Brain microvascular endothelial cell (primary cell): ENCODE measurements around the gene BCORL1.

Experiments
- DNase-seq: peaks from one replicate; pipeline ENCODE4 v3.0.0-alpha.2; 2020
- H3K27ac ChIP-seq: fragments of 250-450 bp; sonication (Bioruptor Pico); 2 replicates; pipeline ENCODE4 v1.5.1; 2020; ENCODE audit warnings: mild to moderate bottlenecking, moderate library complexity
- H3K27me3 ChIP-seq: fragments of 250-450 bp; sonication (Bioruptor Pico); replicated peaks from 2 replicates; pipeline ENCODE4 v1.5.1; 2020; ENCODE audit warnings: mild to moderate bottlenecking
- H3K36me3 ChIP-seq: fragments of 250-450 bp; sonication (Bioruptor Pico); replicated peaks from 2 replicates; pipeline ENCODE4 v1.5.1; 2020; ENCODE audit warnings: mild to moderate bottlenecking
- H3K4me3 ChIP-seq: 2 replicates; pipeline ENCODE4 v1.5.1; 2011; ENCODE audit warnings: low read depth, mild to moderate bottlenecking, control low read depth, low read length, moderate library complexity
- in situ Hi-C: cut with HindIII; loops from 2 replicates; pipeline ENCODE4 v1.10.0; 2017; ENCODE audit warnings: low sequenced_read_pairs, low pct_ligation_motif_present
- TF ChIP-seq, protein P1 (sequence below): IDR thresholded peaks from 2 replicates; pipeline ENCODE4 v1.5.1; 2011; ENCODE audit warnings: low read depth, mild to moderate bottlenecking, moderate library complexity, low read length, control low read depth, inconsistent platforms; ENCODE audit errors: missing control alignments

Gene BCORL1

GRCh38 chrX:130075777-130076176 lies 93.3 kb downstream of the BCORL1 start:
- Histone ChIP-seq H3K36me3 (peaks cover 6% of the 10 kb centered on the region), H3K4me3 (no peak overlapping the region), H3K27me3 (no peaks in the 10 kb centered on the region), H3K27ac (no peak overlapping the region)
- in situ Hi-C loops, result no loop called here
- no peak for DNase-seq
- TF ChIP-seq, protein P1, sequence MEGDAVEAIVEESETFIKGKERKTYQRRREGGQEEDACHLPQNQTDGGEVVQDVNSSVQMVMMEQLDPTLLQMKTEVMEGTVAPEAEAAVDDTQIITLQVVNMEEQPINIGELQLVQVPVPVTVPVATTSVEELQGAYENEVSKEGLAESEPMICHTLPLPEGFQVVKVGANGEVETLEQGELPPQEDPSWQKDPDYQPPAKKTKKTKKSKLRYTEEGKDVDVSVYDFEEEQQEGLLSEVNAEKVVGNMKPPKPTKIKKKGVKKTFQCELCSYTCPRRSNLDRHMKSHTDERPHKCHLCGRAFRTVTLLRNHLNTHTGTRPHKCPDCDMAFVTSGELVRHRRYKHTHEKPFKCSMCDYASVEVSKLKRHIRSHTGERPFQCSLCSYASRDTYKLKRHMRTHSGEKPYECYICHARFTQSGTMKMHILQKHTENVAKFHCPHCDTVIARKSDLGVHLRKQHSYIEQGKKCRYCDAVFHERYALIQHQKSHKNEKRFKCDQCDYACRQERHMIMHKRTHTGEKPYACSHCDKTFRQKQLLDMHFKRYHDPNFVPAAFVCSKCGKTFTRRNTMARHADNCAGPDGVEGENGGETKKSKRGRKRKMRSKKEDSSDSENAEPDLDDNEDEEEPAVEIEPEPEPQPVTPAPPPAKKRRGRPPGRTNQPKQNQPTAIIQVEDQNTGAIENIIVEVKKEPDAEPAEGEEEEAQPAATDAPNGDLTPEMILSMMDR, result no peak

DNA sequence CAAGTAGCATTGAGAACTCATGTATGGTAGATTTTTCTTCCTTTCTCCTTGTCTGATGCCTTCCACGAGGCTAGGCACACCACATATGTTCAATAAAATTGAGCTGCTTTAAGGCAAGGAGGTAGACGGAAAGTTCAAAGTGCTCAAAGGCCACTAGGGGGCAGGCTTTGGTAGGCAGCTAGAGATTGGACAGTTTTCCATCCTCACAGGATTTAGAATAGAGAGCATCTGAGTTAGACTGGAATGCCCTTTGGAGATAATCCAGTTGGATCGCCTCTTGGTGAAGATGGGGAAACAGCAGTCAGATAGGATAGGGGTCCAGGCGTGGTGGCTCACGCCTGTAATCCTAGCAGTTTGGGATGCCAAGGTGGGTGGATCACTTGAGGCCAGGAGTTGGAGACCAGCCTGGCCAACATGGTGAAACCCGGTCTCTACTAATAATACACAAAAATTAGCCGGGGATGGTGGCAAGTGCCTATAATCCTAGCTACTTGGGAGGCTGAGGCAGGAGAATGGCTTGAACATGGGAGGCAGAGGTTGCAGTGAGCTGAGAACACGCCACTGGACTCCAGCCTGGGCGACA lies 97.5 kb downstream of the BCORL1 start:
- H3K36me3 ChIP-seq, result no peaks in the 10 kb centered on the region
- no peak overlapping the region for H3K4me3 ChIP-seq
- peak; percentile 45 for DNase-seq
- H3K27ac ChIP-seq, result no peak overlapping the region
- no peaks in the 10 kb centered on the region for H3K27me3 ChIP-seq
- in situ Hi-C loops, result no loop called here
- TF ChIP-seq, protein P1, result peak; percentile 79

DNA sequence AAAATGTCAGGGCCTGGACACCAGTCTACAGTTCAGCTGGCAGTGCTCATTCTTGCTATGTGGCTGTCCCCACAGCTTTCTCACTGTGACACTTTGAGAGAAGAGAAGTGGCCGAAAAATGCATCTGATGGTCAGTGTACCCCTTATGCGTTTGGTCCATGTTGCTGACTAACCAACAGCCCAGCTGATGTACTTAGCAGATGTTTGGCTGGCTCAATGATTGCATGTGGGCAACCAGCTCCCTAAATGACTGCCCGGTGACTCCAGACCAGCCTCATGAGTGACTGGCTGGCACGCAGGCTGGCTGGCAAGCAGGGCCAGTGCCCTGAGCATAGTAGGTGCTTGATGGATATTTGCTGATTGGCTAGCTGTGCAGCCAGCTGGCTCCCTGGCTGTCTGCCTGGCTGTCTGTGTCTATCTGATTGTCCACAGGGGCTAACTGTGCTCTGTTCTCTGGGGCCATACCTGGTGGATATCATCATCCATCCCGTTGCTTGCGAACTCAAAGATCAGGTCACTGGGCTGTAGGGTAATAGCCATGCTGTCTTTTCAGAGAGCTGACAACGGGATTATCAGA lies 98.4 kb downstream of the BCORL1 start:
- in situ Hi-C loops, result no loop called here
- H3K27me3 ChIP-seq, result no peaks in the 10 kb centered on the region
- DNase-seq, result no peak
- no peak overlapping the region for H3K27ac ChIP-seq
- TF ChIP-seq, protein P1, result no peak
- no peak overlapping the region for H3K4me3 ChIP-seq
- H3K36me3 ChIP-seq, result no peaks in the 10 kb centered on the region

DNA sequence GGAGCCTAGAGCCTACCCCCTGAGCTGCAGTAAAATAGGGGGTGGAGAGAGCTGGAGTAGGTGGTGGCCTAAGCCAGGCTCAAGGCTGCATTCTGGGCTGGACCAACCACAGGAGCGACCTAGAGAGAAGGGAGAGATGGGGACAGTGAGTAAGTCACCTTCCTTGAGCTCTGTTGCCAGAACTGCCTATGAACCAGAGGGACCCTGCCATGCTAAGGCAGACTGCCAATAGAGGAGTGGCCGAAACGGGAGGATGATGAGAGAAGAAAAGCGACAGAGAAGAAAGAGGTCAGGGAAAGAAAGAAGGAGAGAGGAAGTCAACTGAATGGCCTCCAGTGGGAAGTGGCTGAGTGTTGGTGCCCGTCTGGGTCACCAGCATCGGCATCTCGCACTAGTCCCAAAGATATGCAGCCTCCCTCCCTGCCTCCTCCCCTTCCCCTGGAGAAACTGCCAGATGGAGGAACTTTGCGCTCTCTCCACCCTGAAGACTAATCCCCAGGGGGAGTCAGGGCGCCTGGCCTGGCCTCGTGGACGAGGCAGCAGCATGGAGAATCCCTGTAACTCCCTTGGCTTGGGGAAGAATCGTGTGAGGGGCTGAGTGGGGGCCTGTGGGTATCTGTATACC lies 99.1 kb downstream of the BCORL1 start:
- H3K36me3 ChIP-seq, result no peaks in the 10 kb centered on the region
- no peak for DNase-seq
- in situ Hi-C loops, result no loop called here
- H3K27ac ChIP-seq, result no peak overlapping the region
- H3K27me3 ChIP-seq, result no peaks in the 10 kb centered on the region
- TF ChIP-seq, protein P1, result no peak
- no peak overlapping the region for H3K4me3 ChIP-seq

- H3K4me3 ChIP-seq, result no peak overlapping the region
- H3K36me3 ChIP-seq, result no peaks in the 10 kb centered on the region
- no peak overlapping the region for H3K27ac ChIP-seq
- DNase-seq, result no peak
- TF ChIP-seq, protein P1, result peak; percentile 13
- H3K27me3 ChIP-seq, result no peaks in the 10 kb centered on the region
- in situ Hi-C loops, result no loop called here
Observed at GRCh38 chrX:130082244-130083106, 100.0 kb downstream of the BCORL1 start.
